NOMO-1 (cell line): ENCODE results near the gene RALGPS2.

Experiments used
- DNase-seq, 2 experiments: peaks; one replicate each; lab custom pipeline; 2025; ENCODE audit not compliant: unreplicated experiment in 2 of 2; lab: John Stamatoyannopoulos, UW

RALGPS2 gene

DNA sequence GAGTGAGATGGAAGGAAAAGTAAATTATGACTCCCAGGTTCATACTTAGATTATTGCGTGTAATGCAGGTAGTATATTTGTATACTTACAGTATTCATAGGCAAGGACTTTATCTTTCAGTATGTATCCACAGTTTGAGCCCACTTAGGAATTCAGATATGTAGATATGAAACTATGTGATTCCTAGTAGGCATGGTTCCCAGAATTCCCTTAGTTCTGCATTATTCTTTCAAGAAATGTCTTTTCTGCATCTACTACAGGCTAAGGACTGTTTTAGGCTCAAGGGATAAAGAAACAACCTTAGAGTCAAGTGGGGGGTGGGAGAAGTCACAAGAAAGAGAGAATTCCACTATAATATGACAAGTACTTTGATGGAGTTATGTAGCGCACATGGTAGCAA, 132.1 kb downstream of the RALGPS2 start:
- no peak for DNase-seq

DNA sequence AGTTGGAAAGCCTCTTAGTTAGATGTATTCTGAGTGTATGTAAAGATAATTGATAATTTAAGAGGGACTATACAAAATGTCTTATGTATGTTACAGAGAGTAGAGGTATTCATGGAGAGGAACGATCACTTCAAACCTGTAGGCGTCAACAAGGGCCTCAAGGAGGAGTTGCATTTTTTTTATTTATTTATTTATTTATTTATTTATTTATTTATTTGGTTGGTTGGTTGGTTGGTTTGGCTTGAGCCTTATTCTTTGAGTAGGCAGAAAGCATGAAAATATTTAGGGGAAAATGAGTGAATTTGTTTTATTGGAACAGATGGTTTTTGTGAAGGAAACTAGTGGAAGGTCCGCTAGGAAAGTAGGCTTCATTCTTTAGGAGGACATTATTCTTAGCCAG, 137.4 kb downstream of the RALGPS2 start:
- DNase-seq = no peak

DNA sequence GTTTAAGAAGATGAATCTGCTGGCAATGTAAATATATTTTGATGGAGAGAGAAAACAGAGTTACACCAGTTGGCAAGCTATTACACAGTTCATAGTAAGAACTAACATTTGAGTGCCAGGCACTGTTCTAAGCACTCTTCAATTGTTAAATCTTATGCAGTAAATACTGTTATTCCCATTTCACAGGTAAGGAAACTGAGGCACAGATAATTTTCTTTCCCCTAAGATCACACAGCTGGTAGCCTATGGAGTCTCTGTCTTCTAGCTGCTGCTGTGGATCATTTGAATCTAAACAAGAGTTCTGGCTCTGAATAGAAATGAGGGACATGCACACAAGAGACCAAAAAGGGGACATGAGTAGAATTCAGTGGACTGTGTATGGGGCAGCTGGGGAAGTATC, 137.8 kb downstream of the RALGPS2 start:
- no peak for DNase-seq

DNA sequence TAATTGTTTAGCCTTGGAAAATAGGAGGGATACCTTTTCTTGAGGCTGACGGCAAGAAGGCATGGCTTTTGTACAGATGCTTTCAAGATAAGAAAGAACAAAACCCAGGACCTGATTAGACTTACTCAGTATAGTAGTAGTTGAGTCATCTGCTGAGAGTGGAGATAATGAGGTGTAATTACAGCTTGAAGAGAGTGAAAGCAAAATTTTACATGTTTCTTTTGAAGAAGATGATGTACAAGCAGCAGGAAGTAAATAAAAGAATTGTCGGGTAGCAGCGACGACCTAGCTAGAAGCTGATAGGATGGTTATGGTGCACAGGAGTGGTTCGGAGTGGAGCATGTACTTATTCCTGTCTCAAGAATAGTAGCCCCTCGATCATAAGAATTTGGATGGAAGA, 139.3 kb downstream of the RALGPS2 start:
- no peak for DNase-seq

DNA sequence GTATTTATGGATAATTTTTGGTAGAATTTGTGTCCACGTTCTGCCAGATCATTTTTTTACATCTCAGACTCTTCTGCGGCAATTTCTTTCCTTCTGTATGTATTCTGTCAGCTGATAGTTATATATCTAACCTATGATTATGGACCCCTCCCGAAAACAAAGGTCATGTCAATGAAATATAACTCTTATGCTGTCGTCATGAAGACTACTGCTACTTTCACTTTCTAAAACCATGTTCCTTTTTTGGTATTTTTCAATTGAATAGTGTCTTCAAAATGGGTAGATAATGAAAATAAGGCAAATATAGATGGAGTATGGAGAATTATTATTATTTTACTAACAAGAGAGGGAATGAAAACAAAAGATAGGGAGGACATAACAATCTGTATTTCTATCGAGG, 142.6 kb downstream of the RALGPS2 start:
- peak in 1 of 2 experiments; percentile 68 for DNase-seq

DNA sequence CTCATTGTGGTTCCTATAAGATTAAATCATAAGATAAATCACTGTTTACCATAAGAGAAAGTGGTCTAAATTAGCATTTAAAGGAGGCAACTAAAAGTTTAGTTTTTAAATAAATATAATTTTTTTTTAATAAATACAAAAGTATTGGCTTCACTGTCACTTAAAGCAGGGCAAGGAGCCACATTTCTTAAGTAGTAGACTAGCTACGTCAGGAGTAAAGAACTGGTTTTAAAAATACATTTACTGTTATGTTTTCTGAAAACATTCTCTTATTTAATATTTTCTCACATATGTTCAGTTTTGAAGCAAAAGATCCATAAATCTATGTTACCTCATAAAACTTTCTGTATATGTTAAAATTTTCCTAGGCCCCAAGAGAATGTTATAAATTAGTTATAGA, 143.7 kb downstream of the RALGPS2 start:
- DNase-seq = no peak

DNA sequence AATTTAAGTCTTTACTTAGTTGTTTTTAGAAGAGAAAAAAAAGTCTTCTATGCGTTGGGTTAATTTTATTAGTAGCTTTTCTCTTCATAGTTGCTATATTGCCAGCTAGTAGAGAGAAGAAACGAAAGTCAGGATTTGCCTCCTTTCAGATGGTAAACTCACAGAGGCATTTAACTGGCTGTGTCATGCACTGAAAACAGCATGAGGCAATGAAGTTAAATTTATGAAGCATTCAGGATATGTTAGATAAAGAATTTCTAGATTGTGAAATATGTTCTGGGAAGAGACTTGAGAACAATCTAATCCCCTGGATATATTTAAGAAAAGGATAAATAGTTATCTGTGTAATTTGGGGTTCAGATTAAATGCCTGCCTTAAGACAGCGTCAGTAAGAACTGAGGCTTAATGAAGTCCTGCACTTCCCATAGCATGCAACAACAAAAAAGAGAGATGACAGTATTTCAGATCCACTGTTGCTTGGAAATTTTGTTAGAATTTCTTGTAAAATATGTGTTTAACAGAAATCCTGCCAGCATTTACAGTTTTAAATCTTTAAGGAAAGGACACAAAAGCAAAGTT, 144.2 kb downstream of the RALGPS2 start:
- DNase-seq = no peak

DNA sequence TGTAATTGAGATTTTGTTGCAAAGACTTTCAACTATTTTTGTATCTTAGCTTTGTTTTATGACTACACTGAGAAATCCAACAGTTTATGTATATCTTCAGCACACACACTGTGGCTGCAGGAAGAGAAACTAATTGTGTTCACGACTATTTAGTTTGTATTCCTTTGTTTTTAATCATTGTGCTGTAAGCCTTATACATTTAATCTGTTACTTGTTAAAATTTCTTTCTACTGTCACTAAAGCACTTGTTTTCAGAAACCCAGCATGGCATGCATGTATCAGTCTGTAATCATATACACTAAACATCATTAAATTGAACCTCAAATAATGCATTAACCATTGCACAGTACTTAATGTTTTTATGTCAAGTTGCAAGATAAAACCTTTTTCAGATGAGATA, 145.2 kb downstream of the RALGPS2 start:
- DNase-seq = no peak

DNA sequence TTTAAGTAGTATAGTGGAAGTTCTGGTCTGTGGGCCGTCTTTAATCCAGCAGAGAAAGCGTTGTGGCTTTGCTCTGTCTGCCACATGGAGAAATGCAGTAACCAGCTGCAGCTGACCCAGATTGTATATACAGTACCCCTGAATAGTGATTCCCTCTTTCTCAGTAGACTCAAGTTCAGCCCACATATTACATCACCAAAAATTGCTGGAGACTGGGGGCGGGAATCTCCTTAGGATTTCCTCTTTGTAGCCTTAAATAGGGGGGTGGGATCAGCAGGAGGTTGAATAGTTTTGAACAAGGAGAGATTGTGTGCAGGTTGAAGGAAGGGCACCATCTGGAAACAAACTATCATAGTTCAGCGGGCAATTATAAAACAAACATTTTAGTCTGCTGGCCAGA, 145.9 kb downstream of the RALGPS2 start, which contains the start of gene ANGPTL1:
Gene ANGPTL1 (minus strand): TSS at position 134 of the 400 bp plus-strand sequence. CDS start 5,301 bp downstream, outside the sequence.
- DNase-seq = no peak

DNA sequence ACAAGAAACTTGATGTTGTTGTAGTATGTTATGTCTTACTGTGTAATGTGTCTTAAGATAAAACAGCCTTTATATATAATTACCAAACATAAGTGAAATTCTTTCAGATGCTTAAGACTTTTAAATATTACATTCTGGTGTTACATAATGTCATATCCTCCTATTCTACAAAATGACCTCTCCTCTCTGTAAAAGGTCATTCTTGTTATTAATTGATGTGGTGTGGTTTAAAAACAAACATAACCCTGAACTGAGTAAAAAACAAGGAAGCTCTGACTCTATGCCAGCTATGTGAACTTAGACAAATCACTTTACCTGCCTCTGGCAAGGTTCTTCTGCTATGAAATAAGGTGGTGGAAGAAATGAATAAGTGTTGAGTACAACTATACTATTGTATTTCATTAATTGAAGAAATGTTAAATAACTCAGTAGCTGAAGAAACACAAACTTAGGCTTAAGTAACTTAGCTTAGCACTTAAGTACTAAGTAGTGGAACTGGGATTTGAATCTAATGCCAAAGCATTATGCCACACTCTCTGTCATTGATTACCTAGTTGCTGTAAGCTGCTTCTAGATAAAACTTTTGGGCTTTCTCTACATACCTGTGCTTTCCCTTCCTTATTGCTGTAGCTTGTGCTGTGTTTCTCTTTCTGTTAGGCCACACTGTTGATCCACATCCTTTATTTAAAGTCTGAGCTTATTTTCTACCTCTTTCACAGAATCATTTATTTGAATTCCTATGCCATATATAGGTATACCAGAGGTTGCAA, 146.7 kb downstream of the RALGPS2 start:
- no peak for DNase-seq

DNA sequence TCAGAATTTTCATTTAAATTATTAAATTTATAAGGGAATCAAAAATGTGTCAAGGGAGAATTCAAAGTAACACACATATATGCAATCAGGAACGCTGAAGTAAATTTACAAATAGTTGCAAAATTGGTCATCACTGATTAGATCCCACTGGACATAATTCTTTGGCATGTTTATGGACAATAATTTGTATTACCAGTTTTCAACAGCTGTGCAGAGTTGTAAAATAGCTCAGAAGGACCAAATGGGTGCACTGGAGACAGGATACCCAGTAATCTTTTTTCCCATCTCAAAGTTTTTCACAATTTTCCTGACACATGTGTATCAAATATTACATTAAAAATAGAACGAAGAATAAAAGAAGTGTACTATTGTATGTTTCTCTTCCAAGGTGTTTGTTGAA, 149.9 kb downstream of the RALGPS2 start:
- no peak for DNase-seq

DNA sequence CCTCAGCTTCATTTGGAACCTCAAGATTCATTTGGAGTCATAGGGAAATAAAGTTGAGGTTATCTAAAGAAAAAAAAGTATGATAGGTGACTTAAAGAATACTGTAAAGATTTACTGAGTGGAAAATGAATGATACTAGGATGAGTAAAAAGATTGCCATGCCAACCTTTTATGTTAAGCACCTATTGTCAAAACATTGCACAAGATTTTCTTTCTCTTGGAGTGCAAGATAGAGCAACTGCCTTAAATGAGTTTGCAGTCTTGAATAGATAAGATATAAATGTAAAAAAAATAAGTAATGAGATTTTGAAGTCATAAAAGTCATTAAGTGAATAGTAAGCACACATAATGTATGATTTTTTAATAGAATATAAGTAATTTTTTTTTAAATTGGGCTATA, 150.9 kb downstream of the RALGPS2 start:
- no peak for DNase-seq

DNA sequence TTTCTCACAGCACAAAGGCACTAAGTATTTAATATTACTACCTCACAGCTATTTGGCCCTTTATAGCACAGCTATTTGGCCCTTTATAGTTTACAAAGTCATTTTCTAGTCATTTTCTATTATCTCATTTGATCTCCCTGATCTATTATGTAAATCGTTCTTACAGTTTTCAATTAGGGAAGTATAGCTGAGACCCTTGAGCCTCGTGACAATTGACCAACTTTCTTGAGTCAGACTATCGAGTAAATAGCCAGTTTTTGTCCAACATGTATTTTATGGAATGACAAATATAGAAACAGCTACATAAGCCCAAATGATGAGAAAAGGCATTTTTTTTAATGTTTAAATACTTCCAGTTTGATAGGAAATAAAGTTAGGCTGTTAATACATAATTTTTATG, 152.9 kb downstream of the RALGPS2 start:
- peak; percentile 4 to 67 for DNase-seq

DNA sequence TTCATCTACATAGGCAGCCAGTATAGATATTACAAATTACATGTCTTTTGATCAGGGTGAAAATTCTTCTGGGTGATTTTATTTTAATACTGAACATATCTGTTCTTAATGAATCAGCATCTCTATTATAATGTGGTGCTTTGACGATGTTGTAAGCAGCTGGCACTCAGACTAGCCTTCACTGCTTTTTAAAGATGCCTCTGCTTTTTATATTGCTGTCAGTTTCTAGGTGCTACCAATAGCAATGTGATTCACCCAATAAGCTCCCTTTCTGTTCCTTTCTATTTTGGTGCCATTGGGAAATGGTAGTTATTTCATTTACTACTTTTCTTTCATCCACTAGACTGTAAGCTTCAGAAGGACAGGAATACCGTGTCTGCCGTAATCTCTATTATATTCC, 156.9 kb downstream of the RALGPS2 start:
- DNase-seq = no peak

DNA sequence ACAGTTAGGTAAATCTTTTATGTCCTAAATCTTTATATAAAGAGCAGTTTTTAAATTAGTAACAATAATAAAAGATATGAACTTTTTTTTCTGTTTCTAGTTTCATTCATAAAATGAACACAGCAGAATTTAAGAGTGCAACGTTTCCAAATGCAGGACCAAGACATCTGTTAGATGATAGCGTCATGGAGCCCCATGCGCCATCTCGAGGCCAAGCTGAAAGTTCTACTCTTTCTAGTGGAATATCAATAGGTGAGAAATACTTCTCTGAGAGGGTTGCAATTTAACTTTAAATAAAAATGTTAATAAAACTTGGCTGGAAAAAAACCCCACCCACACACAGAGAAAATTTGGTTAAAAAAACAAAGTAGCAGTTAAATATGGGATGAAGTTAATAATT, 160.8 kb downstream of the RALGPS2 start:
- DNase-seq = no peak

DNA sequence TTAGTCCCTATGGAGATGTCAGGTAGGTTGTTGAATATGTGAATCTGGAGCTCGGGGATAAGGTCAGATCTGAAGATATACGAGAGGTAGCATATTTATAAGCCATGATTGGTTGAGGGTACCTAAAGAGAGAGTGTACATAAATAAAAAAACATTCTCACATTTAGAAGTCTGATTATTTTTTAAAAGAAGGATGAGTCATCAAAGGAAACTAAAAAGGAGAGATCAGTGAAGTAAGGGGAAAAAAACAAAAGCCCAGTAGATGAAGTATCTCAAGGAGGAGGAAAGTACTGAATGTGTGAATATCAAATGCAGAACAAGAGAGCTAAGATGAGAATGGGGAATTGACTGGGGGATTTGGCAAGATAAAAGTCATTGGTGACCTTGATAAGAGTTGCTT, 161.5 kb downstream of the RALGPS2 start:
- DNase-seq = no peak

DNA sequence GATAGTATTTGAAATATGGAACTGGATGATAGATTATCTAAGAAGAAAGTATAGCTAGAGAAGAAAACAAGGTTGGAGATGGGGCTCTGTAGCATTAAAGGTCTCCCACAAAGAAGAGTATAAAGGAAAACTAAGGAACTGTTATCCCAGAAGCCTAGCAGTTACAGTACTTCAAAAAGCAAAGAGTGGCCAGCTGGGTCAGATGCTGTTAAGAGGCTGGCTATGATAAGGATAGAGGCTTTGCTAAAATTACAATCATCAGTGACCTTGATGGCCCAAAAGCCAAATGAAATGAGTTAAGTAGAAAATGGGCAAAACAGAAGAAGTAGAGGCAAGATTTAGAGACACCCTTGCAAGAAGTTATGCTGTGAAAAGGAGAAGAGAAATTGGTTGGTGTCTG, 170.9 kb downstream of the RALGPS2 start:
- DNase-seq = no peak

DNA sequence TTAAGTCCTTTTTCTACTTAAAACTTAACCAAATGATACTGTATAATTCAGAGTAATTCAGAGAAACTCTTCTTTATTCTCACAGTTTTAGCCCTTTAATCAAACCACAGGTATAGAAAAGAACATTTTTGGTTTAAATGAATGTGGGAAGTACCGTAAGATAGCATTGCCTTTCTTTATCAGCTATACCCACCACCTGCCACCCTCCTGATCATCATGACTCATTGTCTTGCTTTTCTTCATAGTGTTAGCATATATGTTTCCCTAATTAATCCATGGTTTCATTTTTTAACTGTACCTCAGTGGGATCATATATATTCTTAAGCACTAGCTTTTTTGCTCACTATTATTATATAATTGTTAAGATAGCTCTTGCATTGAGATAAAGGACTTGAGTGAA, 173.4 kb downstream of the RALGPS2 start:
- DNase-seq = no peak

DNA sequence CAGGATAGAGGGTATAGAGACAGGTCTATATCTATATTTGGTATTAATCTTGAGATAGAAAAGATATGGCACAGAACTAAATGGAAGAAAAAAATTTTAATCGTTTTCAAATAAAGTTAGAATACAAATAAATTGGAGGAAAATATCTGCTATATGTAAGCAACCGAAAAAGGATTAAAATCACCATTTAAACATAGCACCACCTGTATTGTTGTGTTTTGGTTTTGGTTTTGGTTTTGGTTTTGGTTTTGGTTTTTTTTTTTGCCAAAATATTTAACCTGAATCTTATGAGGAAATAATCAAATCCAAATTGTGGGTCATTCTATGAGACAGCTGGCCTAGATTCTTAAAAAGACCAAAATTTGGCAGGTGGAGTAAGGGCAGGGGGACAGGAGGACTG, 174.4 kb downstream of the RALGPS2 start:
- DNase-seq = no peak

DNA sequence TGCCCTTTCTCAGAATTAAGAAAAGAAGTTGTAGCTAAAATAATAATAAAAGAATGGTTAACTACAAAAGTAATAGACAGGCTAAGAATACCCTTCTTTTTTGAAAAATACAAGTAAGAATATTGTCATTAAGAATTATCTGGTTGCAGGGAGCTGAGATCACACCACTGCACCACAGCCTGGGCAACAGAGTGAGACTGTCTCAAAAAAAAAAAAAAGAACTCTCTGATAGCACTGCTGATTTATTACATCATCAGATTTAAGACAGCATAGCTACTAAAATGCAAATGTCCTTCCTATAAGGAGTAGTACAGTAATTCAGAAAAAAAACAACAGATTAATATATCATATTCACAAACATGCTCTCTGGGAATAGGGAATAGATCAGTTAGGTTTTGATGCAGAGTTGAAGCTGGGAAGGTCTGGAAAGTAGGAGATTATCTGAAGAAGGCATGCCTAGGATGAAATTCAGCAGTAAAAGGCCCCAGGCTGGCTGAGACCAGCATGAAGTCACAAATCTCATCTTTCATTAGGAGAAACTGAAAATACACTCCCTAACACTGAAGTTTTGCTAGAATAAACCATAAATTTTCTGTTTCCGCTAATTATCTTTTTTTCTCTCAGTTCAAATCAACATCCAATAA, 176.6 kb downstream of the RALGPS2 start:
- no peak for DNase-seq

DNA sequence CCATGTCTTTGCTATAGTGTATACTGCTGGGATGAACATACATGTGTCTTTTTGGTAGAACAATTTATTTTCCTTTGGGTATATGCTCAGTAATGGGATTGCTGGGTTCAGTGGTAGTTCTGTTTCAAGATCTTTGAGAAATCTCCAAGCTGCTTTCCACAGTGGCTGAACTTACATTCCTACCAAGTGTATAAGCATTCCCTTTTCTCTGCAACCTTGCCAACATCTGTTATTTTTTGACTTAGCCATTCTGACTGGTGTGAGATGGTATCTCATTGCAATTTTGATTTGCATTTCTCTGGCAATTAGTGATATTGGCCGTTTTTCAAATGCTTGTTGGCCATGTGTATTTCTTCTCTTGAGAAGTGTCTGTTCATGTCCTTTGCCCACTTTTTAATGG, 183.3 kb downstream of the RALGPS2 start:
- DNase-seq = no peak

DNA sequence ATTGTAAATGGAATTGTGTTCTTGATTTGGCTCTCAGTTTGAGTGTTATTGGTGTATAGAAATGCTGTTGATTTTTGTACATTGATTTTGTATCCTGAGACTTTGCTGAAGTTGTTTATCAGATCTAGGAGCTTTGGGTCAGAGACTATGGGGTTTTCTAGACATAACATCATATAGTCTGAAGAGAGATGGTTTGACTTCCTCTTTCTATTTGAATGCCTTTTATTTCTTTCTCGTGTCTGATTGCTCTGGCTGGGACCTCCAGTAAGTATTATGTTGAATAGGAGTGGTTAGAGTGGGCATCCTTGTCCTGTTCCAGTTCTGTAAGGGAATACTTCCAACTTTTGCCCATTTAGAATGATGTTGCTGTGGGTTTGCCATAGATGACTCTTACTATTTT, 185.0 kb downstream of the RALGPS2 start:
- no peak for DNase-seq
